Measurements from ENCODE around the gene HLA-DQA2.
"Not testable (repeated sequence)": the region's sequence is repeated elsewhere in the genome, so short reads cannot be mapped to it uniquely, and the experiment has no call there.

The HLA-DQA2 gene

GRCh38 chr6:32741031-32741960, at the start of gene HLA-DQA2:
Gene HLA-DQA2 (plus strand): TSS chr6:32741391. CDS start chr6:32741444, 53 bp downstream.
- in situ Hi-C loops (cut with HindIII; ENCODE audit: low sequenced_read_pairs): loop anchor here (5.0 kb wide), 1 partner anchor 304 kb away; the partner anchor contains the start of gene HLA-DRA
- TF ChIP-seq CTCF (IDR thresholded peaks at IDR 0.05; ENCODE audit: low read depth, low read length, missing control alignments): no peak
- no peak within 1 kb of the TSS for H3K4me3 ChIP-seq (ENCODE audit: low read depth, low read length)
- no peak for DNase-seq (ENCODE audit: low read depth)

- in situ Hi-C loops (cut with HindIII; ENCODE audit: low sequenced_read_pairs): no loop called here
- DNase-seq (ENCODE audit: low read depth): no peak
- no peak overlapping the region for H3K4me3 ChIP-seq (ENCODE audit: low read depth, low read length)
- no peak for TF ChIP-seq CTCF (IDR thresholded peaks at IDR 0.05; ENCODE audit: low read depth, low read length, missing control alignments)
Observed at GRCh38 chr6:32692019-32692418, 49.2 kb upstream of the HLA-DQA2 start.

- no peak for DNase-seq (ENCODE audit: low read depth)
- H3K4me3 ChIP-seq (ENCODE audit: low read depth, low read length): no peak overlapping the region
- in situ Hi-C loops (cut with HindIII; ENCODE audit: low sequenced_read_pairs): no loop called here
- no peak for TF ChIP-seq CTCF (IDR thresholded peaks at IDR 0.05; ENCODE audit: low read depth, low read length, missing control alignments)
Observed at GRCh38 chr6:32697031-32697430, 44.2 kb upstream of the HLA-DQA2 start.

GRCh38 chr6:32700391-32701040, 40.7 kb upstream of the HLA-DQA2 start:
- in situ Hi-C loops (cut with HindIII; ENCODE audit: low sequenced_read_pairs): no loop called here
- peak; percentile 35 for DNase-seq (ENCODE audit: low read depth)
- H3K4me3 ChIP-seq (ENCODE audit: low read depth, low read length): no peak overlapping the region
- TF ChIP-seq CTCF (IDR thresholded peaks at IDR 0.05; ENCODE audit: low read depth, low read length, missing control alignments): peak; percentile 71

- no peak for DNase-seq (ENCODE audit: low read depth)
- no peak for TF ChIP-seq CTCF (IDR thresholded peaks at IDR 0.05; ENCODE audit: low read depth, low read length, missing control alignments)
- in situ Hi-C loops (cut with HindIII; ENCODE audit: low sequenced_read_pairs): no loop called here
- no peak overlapping the region for H3K4me3 ChIP-seq (ENCODE audit: low read depth, low read length)
Observed at GRCh38 chr6:32703347-32703746, 37.8 kb upstream of the HLA-DQA2 start.

- DNase-seq (ENCODE audit: low read depth); H3K4me3 ChIP-seq (ENCODE audit: low read depth, low read length); in situ Hi-C loops (cut with HindIII; ENCODE audit: low sequenced_read_pairs): not testable (repeated sequence)
Observed at GRCh38 chr6:32705164-32705563, 36.0 kb upstream of the HLA-DQA2 start.

GRCh38 chr6:32709625-32710024, 31.6 kb upstream of the HLA-DQA2 start:
- in situ Hi-C loops (cut with HindIII; ENCODE audit: low sequenced_read_pairs): no loop called here

More at GRCh38 chr6:32709625-32710024, 31.6 kb upstream of the HLA-DQA2 start:
- TF ChIP-seq CTCF (IDR thresholded peaks at IDR 0.05; ENCODE audit: low read depth, low read length, missing control alignments): no peak
- H3K4me3 ChIP-seq (ENCODE audit: low read depth, low read length): no peak overlapping the region
- no peak for DNase-seq (ENCODE audit: low read depth)

Data from astrocyte of the cerebellum (primary cell).